ENCODE results near the gene MYO10.
A peak's percentile ranks its signal among the peaks of the same experiment; 100 is the strongest.

MYO10 gene

DNA sequence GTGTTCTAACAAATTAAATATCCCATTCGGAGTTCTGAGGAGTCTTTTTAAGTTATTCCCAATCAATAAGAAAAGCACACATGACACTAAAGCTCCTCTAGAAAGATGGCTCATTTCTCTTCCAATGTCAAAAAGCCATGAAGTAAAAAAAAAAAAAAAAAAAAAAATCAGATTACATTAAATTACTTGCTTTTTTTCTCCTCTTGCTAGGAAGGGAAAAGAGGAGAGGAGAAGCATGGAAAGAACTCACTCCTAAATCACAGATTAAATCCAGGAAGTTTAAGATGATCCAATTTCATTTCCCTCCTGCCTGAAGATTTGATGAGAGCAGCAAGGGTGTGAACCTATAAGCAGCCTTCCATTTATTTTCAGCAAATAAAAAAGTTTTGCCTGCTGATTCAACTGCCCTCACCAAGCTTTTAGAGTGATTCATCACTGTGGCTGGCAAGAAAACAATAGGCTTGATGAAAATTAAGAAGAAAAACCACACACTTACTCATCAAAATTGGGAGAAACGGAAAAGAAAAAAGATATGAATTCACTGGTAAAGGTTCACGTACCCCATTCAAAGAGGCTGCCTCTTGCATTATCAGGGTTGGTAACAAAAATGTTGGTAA, 19.7 kb downstream of the MYO10 start:
- DNase-seq (ENCODE audit: low spot score): no peak

DNA sequence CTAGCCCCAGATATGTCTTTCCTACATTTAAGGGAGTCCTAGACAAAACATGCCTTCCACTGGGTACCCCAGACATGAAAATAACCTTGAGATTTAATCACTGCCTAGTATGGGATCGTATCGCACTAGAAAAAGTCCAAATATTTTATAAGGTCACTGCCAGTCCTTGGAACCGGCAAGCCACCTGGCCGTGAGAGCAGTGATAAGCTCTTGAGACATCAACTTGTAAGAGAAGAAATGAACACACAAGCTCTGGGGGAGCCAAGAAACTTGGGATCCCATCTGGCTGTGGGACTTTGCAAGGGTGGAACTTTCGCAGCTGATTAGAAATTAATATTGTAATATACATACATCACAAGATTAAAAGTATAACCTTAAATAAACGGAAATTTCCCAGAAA, 21.5 kb downstream of the MYO10 start:
- no peak for DNase-seq (ENCODE audit: low spot score)

DNA sequence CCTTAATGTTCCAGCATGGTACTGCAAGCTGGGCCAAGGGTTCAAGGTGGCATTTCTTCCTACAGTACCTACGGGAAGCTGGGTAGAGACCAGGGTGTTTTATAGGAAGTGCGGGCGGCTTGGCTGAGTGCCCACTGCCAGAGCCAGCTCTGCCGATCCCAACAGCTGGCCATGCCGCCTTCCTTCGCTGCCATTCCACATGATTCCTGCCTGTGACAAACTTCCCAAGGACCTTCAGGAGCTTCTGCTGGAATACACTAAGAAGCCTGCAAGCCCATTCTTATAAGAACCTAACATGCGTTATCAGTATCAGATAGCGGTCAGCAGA, 22.0 kb downstream of the MYO10 start:
- no peak for DNase-seq (ENCODE audit: low spot score)

DNA sequence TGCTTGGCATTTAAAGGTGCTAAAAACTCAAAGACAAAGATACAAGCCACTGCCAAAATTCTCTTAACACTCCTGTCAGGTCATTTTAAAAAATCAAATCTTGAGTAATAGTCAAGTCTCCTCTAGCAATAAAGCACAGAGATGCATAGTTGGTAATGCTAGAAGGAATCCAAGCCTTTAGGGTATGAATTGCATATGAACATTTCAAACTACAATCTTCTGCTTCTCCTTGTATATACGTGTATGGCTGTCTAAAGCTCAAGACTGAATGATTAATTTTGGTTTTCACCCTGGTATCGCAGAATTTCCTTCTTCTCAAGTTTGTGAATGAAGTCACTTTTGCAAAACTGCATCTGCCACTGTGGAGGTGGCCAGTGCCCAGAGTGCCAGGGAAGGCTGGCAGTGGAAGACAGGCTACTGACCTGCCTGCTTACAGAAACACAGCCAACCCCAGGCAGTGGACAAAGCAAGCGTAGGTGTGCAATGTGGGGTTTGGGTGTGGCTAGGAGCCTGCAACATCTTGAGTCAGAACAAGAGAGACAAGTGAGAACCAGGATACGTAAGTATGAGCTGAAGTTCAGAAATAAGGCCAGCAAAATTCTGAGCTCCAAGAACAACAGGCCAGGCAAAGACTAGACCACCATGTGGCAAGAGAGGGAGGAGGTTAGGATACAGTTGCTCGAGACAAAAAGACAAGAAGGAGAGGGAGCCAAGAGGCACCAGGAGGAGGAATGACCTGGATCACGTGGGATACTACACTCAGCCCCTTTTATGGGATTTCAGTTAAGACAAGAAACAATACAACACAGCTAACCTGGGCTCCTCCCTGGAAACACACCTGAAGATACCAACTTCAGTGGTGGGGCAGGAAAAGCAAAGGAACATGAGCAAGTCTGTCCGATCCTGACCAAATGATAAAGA, 22.6 kb downstream of the MYO10 start:
- DNase-seq (ENCODE audit: low spot score): no peak

DNA sequence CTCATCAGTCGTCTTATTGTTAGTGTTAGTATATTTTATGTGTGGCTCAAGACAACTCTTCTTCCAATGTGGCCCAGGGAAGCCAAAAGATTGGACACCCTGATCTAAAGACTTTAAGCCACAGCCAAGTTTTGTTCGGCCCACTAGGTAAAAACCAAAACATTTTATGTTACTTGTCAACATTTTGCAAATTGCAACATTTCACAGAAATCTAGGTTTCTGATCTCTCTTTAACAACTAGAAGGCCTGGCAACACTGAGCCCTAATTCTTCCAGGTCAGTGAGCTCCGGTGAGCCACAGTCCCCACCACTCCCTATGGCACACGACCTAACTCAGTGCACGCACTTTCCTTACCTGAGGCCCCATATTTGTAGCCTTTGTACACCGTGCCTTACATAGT, 24.0 kb downstream of the MYO10 start:
- DNase-seq (ENCODE audit: low spot score): no peak

DNA sequence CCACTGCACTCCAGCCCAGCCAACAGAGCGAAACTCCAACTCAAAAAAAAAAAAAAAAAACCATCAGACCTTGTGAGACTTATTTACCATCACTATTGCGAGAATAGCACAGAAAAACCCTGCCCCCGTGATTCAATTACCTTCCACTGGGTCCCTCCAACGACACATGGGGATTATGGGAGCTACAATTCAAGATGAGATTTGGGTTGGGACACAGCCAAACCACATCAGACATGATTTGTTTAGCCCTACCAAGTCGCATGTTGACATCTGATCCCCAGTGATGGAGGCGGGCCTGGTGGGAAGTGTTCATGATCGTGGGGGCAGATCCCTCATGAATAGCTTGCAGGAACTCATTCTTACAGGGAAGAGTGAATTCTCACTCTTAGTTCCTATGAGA, 26.6 kb downstream of the MYO10 start:
- no peak for DNase-seq (ENCODE audit: low spot score)

DNA sequence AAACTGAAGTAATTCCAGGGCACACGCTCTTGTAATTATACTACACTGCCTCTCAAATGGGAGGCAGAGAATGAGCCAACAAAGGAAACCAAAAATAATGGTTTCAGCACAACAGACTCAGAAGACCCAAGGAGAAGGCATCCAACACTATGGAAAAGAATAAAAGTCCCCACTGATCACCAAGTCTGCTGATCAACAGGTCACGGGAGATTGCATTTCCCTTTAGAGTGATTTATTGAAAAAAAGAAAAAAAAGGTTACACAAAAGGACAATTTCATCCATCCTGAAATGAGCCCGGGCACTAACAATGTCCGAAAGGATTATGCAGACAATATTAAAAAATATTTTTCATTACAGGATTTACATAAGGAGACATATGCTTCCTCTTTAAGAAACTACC, 28.8 kb downstream of the MYO10 start:
- DNase-seq (ENCODE audit: low spot score): no peak

DNA sequence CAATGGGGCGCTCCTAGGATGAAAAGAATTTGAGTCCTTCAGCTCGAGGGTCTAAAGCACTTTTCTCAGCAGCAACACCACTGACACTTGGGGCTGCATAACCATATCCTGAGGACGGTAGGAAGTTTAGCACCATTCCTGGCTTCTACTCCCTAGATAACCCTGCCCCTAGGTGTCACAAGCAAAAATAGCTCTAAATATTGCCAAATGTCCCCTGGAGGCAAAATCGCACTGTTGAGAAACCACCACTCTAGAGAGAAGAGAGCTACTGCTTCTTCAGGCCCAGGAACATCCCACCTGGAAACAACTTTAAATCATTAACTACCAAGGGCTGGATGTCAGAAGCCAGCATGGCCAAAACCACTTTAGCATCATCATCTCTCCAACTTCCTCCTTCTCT, 29.8 kb downstream of the MYO10 start:
- no peak for DNase-seq (ENCODE audit: low spot score)

DNA sequence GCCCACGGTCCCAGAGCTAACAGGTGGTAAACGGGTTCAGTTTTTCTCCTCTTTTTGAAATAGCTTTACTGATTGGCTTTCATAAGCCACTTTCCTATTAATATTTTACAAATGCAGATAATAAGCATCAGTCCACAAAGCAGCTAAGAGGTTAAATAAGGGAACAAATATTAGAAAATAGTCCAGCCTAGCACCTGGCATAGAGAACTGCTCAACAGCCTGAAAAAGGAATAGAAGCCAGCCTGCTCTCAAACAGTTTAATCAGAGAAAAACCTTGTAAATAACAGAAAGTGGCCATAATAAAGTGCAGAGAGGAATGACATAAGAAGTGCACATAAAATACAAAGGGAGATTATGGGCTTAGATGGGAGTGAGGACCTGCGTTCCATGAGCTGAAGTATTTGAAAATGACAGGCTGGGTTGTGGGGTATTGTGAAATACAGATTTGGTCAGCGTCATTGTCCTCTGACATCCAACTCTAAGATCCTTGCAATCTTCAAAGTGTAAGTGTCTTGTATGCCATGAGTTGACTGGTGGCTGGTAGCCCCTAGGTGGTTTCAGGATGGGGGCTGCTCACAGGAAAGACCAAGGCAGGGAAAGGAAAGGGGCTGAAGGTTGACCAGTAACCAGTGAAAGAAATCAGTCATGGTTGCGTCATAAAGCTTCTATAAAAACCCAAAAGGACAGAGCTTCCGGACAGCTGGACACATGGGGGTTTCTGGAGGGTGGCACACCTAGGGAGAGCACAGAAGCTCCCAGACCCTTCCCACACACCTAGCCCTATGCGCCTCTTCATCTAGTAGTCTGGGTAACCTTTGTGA, 32.4 kb downstream of the MYO10 start:
- no peak for DNase-seq (ENCODE audit: low spot score)

DNA sequence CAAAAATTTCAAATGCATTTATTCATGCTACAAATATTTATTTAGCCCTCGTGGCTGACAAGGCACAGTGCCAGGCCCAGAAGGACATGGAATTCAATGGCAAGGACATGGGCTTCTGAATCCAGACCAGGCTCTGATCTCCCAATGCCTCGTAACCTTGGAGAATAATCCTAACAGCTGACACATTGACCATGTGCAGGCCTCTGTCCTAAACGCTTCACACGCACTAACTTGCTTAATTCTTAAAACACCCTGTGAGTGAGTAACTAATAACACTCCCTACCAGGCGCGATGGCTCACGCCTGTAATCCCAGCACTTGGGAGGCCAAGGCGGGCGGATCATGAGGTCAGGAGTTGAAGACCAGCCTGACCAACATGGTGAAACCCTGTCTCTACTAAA, 33.2 kb downstream of the MYO10 start:
- DNase-seq (ENCODE audit: low spot score): no peak

DNA sequence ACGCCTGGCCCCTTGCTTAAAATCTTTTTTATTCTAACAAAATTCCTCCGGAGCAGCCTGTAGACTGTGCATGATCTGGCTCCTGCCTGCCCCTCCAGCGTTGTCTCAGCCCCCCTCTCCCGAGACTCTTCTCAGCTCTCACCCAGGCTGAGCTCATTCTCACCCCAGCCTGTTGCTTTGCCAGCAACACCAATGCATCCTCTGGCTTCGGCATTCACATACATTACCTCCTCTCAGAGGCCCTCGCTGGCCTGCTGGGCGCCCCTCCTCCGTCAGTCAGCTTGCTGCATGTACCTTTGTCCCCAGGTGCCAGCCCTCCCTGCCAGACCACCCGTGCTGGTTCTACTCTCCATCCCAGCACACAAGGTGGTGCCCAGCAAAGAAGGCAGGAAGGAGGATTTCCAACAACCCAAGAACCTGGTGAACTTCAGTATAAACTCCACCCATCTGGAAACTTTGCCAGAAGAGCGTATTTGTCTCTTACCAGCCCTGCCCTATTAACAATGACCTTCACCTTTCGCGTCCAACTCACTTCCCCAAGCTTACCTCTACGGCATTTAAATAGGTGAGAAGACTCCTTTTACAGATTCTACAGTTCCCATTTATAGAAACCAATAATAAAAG, 35.0 kb downstream of the MYO10 start:
- peak; percentile 52 for DNase-seq (ENCODE audit: low spot score)

DNA sequence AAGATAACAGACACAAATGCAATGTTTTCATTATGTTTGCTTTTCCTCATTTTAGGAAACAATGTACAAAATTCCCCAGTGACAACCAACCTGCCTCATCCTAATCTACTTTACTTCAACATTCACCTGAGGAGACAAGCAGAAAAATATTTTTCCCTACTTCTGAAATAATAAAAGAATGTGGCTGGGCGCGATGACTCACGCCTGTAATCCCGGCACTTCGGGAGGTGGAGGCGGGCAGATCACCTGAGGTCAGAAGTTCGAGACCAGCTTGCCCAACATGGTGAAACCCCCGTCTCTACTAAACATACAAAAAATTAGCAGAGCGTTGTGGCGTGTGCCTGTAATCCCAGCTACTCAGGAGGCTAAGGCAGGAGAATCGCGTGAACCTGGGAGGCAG, 36.9 kb downstream of the MYO10 start:
- DNase-seq (ENCODE audit: low spot score): no peak

DNA sequence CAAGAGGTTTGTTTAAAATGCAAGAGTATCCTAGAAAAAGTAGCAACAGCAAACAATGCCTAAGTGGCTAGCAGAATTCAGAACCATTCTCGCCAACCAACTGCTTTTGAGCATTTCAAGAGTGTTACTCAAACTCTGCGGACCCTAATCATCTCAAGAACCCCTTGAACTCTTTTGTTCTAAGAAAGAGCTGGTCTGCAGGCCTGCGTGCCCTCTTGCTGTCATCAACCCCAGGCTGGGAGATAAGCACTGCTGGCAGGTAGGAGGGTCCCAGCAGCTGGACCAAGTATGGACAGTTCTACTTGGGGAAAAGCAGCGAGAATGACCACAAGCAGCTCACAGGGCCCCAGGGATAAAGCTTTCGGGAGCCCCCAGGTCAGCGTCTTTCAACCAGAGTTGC, 38.3 kb downstream of the MYO10 start:
- DNase-seq (ENCODE audit: low spot score): no peak

DNA sequence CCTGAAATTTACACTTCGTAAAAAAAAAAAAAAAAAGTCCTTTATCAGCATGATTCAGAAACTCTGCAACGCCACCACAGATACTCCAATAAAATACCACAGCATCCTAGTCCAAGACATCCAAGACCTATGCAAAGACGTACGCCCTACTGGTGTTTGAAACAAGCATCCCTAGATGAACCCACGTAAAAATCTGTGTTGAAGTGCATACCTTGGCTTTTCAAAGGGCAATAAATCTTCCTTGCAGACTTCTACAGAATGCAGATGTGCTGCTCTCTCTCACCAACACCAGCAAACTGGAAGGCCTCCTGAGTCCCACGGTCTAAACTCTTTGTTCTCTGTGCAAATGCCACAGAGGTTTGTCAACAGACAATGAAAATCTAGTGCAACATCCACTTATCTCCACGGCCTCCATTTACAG, 38.8 kb downstream of the MYO10 start:
- no peak for DNase-seq (ENCODE audit: low spot score)

DNA sequence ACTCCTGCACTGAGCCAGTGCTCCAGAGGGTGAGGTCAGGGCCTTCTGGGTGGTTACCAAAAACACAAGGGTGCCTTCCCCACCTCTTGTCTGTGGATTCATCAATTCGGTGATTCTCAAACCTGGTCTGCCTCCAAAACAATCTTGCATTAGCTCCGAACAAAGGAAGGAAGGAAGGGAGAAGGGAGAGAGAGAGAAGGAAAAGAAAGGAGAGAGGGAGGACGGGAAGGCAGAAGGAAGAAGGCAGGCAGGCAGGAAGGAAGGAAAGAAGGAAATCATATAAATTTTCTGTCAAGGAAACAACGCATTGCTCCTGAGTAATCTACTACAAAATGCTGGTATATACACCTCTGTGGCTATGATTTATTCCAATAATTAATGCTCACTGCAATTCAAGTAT, 39.3 kb downstream of the MYO10 start:
- DNase-seq (ENCODE audit: low spot score): no peak

DNA sequence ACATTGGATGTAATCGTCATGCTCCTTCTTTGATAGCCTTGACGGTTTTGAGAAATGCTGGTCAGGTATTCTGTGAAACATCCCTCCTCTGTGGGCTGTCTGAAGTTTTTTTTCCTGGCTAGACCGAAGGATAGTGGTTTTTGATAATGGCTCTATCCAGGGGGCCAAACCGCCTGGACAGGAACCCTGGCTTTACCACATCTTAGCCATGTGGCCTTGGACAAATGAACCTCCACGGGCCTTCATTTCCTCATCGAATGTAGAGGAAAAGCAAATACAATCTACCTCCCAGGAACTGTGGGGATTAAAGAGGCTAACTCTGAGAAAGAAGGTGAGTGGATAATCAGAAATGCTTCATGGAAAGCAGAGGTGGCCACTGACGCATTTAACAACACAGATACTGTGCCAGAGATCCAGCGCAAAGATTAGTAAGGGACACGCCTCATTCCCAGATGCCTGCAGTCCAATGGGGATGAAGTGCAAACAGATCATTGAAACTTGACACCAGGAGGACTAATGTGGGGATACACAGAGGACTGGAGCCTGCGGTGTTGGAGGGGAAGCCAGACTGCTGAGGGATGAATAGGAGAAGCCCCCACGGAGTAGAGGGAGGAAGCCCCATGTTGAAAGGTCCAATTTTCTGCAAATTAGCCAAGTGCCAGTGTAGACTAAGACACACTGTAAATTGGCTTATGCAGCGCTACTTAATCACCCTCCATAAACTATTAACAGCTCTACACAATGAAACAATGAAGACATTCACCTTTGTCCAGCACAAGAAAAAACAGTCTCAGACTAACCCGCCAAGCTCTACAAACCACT, 41.6 kb downstream of the MYO10 start:
- DNase-seq (ENCODE audit: low spot score): peak; percentile 50

DNA sequence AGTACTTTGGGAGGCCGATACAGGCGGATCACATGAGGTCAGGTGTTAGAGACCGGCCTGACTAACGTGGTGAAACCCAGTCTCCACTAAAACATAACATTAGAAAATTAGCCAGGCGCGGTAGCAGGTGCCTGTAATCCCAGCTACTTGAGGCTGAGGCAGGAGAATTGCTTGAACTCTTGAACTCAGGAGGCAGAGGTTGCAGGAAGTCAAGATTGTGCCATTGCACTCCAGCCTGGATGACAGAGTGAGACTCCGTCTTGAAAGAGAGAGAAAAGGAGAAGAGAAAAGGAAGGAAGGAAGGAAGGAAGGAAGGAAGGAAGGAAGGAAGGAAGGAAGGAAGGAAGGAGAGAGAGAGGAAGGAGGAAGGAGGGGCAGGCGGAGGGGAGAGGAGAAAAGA, 45.1 kb downstream of the MYO10 start:
- no peak for DNase-seq (ENCODE audit: low spot score)

DNA sequence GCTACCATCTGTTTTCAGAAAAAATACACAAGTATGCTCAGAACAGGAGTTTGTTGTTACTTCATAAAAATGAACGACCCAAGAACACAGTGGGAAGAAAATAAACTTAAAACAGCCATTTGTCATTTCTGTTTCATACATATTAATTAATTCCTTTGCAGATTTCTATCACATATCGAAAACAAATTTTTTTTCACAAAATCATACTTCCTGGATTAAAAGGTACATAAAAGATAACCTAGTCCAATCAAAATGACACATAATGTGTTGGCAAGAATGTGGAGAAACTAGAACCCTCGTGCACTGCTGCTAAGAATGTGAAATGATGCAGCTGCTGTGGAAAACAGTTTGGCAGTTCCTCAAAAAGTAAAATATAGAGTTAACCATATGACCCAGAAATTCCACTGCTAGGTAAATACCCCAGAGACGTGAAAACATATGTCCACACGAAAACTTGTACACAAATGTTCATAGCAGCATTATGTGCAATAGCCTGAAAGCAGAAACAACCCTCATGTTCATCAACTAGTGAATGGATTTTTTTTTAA, 46.0 kb downstream of the MYO10 start:
- DNase-seq (ENCODE audit: low spot score): no peak

DNA sequence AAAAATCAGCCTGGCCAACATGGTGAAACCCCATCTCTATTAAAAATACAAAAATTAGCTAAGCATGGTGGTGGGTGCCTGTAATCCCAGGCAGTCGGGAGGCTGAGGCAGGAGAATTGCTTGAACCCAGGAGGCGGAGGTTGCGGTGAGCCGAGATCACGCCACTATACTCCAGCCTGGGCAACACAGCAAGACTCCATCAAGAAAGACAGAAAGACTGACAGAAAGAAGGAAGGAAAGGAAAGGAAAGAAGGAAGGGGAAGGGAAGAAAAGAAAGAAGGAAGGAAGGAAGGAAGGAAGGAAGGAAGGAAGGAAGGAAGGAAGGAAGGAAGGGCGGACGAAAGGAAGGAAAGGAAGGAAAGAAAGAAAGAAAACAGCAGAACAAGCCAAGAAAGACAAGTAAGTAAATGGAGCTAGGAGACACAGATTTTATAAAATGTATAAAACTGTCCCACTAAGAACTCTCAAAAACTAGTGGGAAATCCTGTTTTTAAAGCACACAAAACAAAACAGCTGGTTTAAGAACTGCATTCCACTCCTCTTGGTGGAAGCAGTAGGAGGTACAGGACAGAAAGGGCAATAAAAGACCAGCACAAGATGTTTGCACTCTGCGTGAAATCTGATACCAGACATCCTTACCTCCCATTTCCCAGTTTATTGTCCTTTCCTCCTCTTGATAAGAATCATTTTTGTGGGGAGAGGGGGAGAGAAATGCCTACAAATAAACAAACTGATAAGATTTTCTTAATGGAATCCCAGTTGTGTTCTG, 46.7 kb downstream of the MYO10 start:
- no peak for DNase-seq (ENCODE audit: low spot score)

DNA sequence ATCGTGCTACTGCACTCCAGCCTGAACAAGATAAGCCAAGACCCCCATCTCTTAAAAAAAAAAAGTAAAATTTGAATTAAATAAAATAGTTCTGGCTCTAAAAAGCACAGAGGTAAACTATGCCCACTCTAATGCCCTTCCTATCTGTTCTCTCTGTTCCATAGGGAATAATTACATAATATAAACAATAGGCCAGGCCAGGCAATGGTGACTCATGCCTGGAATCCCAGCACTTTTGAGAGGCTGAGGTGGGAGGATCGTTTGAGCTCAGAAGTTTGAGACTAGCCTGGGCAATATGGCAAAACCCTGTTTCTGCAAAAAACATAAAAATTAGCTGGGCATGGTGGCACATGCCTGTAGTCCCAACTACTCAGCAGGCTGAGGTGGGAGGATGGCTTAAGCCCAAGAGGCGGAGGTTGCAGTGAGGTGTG, 47.4 kb downstream of the MYO10 start:
- DNase-seq (ENCODE audit: low spot score): no peak
